Measurements from ENCODE around the gene CHCHD4. TPM values are rescaled to one million over a fixed set of nuclear protein-coding genes. Genes with fewer than 3 reads are reported as not detected.

The CHCHD4 gene
- total and polyA plus RNA-seq, 4 donors: 8.8 to 14.0 (median 9.0) TPM

DNA sequence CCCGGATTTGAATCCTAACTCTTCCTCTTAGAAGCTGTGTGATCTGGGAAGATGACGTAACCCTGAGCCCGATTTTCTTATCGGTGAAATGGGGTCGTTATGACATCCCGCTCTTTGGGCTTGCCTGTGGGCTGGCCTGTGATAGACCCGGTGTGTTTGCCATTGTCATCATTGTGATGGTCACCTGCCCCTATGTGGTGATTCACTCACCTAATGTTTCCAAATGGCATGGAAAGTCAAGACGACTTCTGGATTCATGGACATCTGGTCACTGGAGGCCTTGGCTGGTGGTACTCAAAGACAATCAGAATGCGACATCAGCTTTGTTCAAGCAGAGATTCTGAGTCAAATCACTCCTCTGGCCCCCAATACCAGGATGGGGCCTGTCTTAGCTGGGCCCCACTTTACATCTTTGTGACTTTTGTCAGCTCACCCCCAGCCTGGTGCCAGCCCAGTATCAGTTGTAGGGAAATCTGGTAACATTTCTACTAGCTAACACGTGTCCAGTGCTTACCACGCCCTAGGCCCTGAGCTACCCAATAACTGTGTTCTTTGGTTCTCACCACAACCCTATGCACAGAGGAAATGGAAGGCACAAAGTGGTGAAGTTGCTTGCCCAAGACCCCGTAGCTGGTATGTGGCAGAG is 3.0 kb upstream of the CHCHD4 start:
- peaks cover 23 to 45% (median 32%) of the 10 kb centered on the region in 4 donors for H3K36me3 ChIP-seq (ENCODE audit: control insufficient read depth in 4 of 4, insufficient read depth in 4 of 4, low read length in 4 of 4)

GRCh38 chr3:14126887-14127505 is 2.3 kb upstream of the CHCHD4 start:
- no peaks in the 10 kb centered on the region for H3K9me3 ChIP-seq (ENCODE audit: control insufficient read depth in 4 of 4, insufficient read depth in 3 of 4, low read length in 3 of 4)
- no peak for ATAC-seq (ENCODE audit: insufficient read depth, low FRiP score)
- H3K27ac ChIP-seq (ENCODE audit: low read depth in 1 of 2, low read length in 1 of 2): peak overlapping the region; percentile 97 to 98

More for the DNA sequence above, 3.0 kb upstream of the CHCHD4 start:
- Histone ChIP-seq H3K4me3 (no peak overlapping the region), H3K9ac (ENCODE audit: insufficient read depth in 1 of 2, low read length in 2 of 2) (no peak overlapping the region), H3K4me1 (ENCODE audit: control insufficient read depth in 5 of 5, insufficient read depth in 5 of 5, low read length in 5 of 5) (peaks cover 7 to 27% (median 17%) of the 10 kb centered on the region in 5 donors), H3K27ac (ENCODE audit: low read depth in 1 of 2, low read length in 1 of 2) (peak overlapping the region in 1 of 2 donors; percentile 55), H3K27me3 (ENCODE audit: control insufficient read depth in 3 of 3, insufficient read depth in 3 of 3, low read length in 2 of 3) (no peaks in the 10 kb centered on the region), H3K9me3 (ENCODE audit: control insufficient read depth in 4 of 4, insufficient read depth in 3 of 4, low read length in 3 of 4) (no peaks in the 10 kb centered on the region)
- no peak for TF ChIP-seq CTCF (IDR thresholded peaks at IDR 0.05; ENCODE audit: control extremely low read depth, extremely low read depth)
- DNase-seq: no peak
- no peak for ATAC-seq (ENCODE audit: insufficient read depth, low FRiP score)
- 86 to 90% methylated on average over 12 of the region's 12 CpGs for WGBS, 2 donors

DNA sequence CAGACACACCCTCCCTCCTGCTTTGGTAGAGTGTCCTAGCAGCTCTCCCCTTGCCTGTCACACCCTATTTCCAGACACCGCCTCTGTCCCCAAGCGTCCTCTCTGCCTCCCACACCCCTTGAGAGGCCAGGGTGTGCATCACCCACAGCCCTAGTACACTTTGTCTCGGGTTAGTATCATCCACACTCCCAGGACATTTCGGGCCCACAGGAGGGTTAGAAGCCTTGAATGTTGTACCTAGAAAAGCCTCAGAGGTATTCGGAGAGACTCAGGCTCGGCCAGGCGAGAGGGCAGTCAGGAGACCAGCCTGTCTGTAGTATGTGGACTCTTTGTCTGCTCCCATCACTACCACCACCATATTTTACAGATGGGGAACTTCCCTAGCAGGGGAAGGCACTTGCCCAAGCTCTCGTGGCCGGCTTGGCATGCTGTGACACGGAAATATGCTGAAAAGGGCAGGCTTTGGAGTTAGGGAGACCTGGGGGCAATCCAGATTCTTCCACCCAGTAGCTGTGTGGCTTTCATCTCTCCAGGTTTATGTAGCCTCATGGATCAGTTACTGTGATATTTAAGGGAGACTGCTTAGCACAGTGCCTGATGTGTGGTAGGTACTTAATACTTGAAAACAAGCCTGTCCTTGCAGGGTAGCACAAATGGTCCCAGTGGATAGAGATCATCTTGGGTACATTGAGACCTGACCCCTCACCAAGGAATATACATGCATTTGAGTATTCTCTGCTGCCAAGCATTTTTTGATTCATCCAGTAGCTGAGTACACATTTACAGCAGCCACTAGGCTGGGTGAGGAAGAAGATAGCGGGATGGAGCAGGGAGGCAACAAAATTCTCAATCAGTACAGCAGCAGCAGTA is 1.6 kb upstream of the CHCHD4 start:
- TF ChIP-seq CTCF (IDR thresholded peaks at IDR 0.05; ENCODE audit: control extremely low read depth, extremely low read depth): no peak
- ATAC-seq (ENCODE audit: insufficient read depth, low FRiP score): no peak
- Histone ChIP-seq H3K27ac (ENCODE audit: low read depth in 1 of 2, low read length in 1 of 2) (peak overlapping the region; percentile 97 to 98), H3K4me3 (peak overlapping the region; percentile 25), H3K36me3 (ENCODE audit: control insufficient read depth in 4 of 4, insufficient read depth in 4 of 4, low read length in 4 of 4) (peaks cover 16 to 38% (median 18%) of the 10 kb centered on the region in 4 donors), H3K9me3 (ENCODE audit: control insufficient read depth in 4 of 4, insufficient read depth in 3 of 4, low read length in 3 of 4) (no peaks in the 10 kb centered on the region), H3K27me3 (ENCODE audit: control insufficient read depth in 3 of 3, insufficient read depth in 3 of 3, low read length in 2 of 3) (no peaks in the 10 kb centered on the region), H3K9ac (ENCODE audit: insufficient read depth in 1 of 2, low read length in 2 of 2) (peak overlapping the region; percentile 69 to 82), H3K4me1 (ENCODE audit: control insufficient read depth in 5 of 5, insufficient read depth in 5 of 5, low read length in 5 of 5) (peaks cover 7 to 29% (median 17%) of the 10 kb centered on the region in 5 donors)
- WGBS, 2 donors: 51 to 69% methylated on average over 11 of the region's 11 CpGs
- DNase-seq: no peak

More at GRCh38 chr3:14126887-14127505, 2.3 kb upstream of the CHCHD4 start:
- Histone ChIP-seq H3K4me1 (ENCODE audit: control insufficient read depth in 5 of 5, insufficient read depth in 5 of 5, low read length in 5 of 5) (peaks cover 7 to 29% (median 17%) of the 10 kb centered on the region in 5 donors), H3K9ac (ENCODE audit: insufficient read depth in 1 of 2, low read length in 2 of 2) (peak overlapping the region in 1 of 2 donors; percentile 69), H3K4me3 (no peak overlapping the region), H3K27me3 (ENCODE audit: control insufficient read depth in 3 of 3, insufficient read depth in 3 of 3, low read length in 2 of 3) (no peaks in the 10 kb centered on the region), H3K36me3 (ENCODE audit: control insufficient read depth in 4 of 4, insufficient read depth in 4 of 4, low read length in 4 of 4) (peaks cover 21 to 41% (median 26%) of the 10 kb centered on the region in 4 donors)
- 79 to 84% methylated on average over 5 of the region's 5 CpGs for WGBS, 2 donors
- TF ChIP-seq CTCF (IDR thresholded peaks at IDR 0.05; ENCODE audit: control extremely low read depth, extremely low read depth): no peak
- no peak for DNase-seq

Data from lung (tissue), 12 donors.